Nephron progenitor cell (in vitro differentiated cells): Measurements from ENCODE around the gene RBM47.
"Not testable (repeated sequence)": the region's sequence is repeated elsewhere in the genome, so short reads cannot be mapped to it uniquely, and the experiment has no call there.

ENCODE experiments used
- DNase-seq: peaks from one replicate; pipeline ENCODE4 v3.0.0; 2021
- H3K27ac Mint-ChIP-seq: 2 replicates; pipeline ENCODE4 v1.8.0; 2021; ENCODE audit warnings: mild to moderate bottlenecking, moderate library complexity, mixed read lengths
- H3K27me3 Mint-ChIP-seq: 2 replicates; pipeline ENCODE4 v1.8.0; 2021; ENCODE audit warnings: mild to moderate bottlenecking, low read depth, mixed read lengths; ENCODE audit not compliant: poor library complexity
- H3K36me3 Mint-ChIP-seq: 2 replicates; pipeline ENCODE4 v1.8.0; 2021; ENCODE audit warnings: low read depth, mixed read lengths
- H3K4me1 Mint-ChIP-seq: 2 replicates; pipeline ENCODE4 v1.8.0; 2021; ENCODE audit warnings: mixed read lengths
- H3K4me3 Mint-ChIP-seq: 2 replicates; pipeline ENCODE4 v1.8.0; 2021; ENCODE audit warnings: mild to moderate bottlenecking, moderate library complexity, mixed read lengths
- H3K9me3 Mint-ChIP-seq: 2 replicates; pipeline ENCODE4 v1.8.0; 2021; ENCODE audit warnings: mild to moderate bottlenecking, moderate library complexity, mixed read lengths
- CTCF ChIP-seq: fragments of 200-600 bp; sonication (generic); IDR thresholded peaks from 2 replicates; pipeline ENCODE4 v1.5.0; 2021; ENCODE audit warnings: antibody characterized with exemption

RBM47 gene

GRCh38 chr4:40445671-40446070 lies 184.0 kb downstream of the RBM47 start:
- Mint-ChIP-seq H3K27ac (no peak overlapping the region), H3K27me3 (peaks cover 4% of the 10 kb centered on the region), H3K4me1 (peaks cover 4% of the 10 kb centered on the region), H3K9me3 (no peaks in the 10 kb centered on the region), H3K4me3 (no peak overlapping the region), H3K36me3 (no peaks in the 10 kb centered on the region)
- TF ChIP-seq CTCF = no peak
- no peak for DNase-seq

- TF ChIP-seq CTCF = no peak
- H3K27me3 Mint-ChIP-seq = peaks cover 9% of the 10 kb centered on the region
- H3K9me3 Mint-ChIP-seq = no peaks in the 10 kb centered on the region
- H3K36me3 Mint-ChIP-seq = peaks cover 10% of the 10 kb centered on the region
- H3K27ac Mint-ChIP-seq = no peak overlapping the region
- H3K4me3 Mint-ChIP-seq = no peak overlapping the region
- no peak for DNase-seq
- peaks cover 2% of the 10 kb centered on the region for H3K4me1 Mint-ChIP-seq
These were observed 188.2 kb downstream of the RBM47 start for GRCh38 chr4:40441430-40441829.

DNA sequence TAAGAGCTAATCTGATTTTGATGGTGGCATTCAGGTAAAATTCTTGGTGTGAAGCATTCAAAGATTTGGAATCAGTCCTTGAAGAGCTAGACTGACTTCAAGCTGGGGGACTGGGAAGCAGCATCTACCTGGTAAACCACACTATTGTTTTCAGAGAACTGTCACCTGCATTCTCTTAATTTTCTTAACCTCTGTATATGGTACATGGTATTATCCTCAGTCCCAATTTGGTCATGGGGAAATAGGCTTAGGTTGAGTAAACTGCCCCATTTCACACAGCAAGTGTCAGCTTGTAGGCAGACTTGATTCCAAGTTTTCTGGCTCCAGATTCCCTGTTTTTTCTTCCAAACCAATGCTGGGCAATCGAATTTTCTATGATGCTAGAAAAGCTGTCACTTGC lies 190.1 kb downstream of the RBM47 start:
- no peak overlapping the region for H3K27ac Mint-ChIP-seq
- H3K4me3 Mint-ChIP-seq = no peak overlapping the region
- peaks cover 9% of the 10 kb centered on the region for H3K27me3 Mint-ChIP-seq
- H3K36me3 Mint-ChIP-seq = peaks cover 10% of the 10 kb centered on the region
- no peak for DNase-seq
- peaks cover 5% of the 10 kb centered on the region for H3K4me1 Mint-ChIP-seq
- TF ChIP-seq CTCF = no peak
- H3K9me3 Mint-ChIP-seq = no peaks in the 10 kb centered on the region

GRCh38 chr4:40438384-40439026 lies 191.2 kb downstream of the RBM47 start:
- H3K4me3 Mint-ChIP-seq = no peak overlapping the region
- TF ChIP-seq CTCF = no peak
- H3K27ac Mint-ChIP-seq = no peak overlapping the region
- peaks cover 5% of the 10 kb centered on the region for H3K4me1 Mint-ChIP-seq
- DNase-seq = no peak
- peaks cover 9% of the 10 kb centered on the region for H3K27me3 Mint-ChIP-seq
- no peaks in the 10 kb centered on the region for H3K9me3 Mint-ChIP-seq
- peaks cover 12% of the 10 kb centered on the region for H3K36me3 Mint-ChIP-seq

GRCh38 chr4:40437741-40438383 lies 191.8 kb downstream of the RBM47 start:
- peaks cover 5% of the 10 kb centered on the region for H3K4me1 Mint-ChIP-seq
- no peak overlapping the region for H3K27ac Mint-ChIP-seq
- peaks cover 8% of the 10 kb centered on the region for H3K27me3 Mint-ChIP-seq
- H3K36me3 Mint-ChIP-seq = peaks cover 15% of the 10 kb centered on the region
- TF ChIP-seq CTCF = no peak
- H3K4me3 Mint-ChIP-seq = no peak overlapping the region
- DNase-seq = no peak
- H3K9me3 Mint-ChIP-seq = no peaks in the 10 kb centered on the region

- H3K9me3 Mint-ChIP-seq, H3K4me3 Mint-ChIP-seq, DNase-seq, H3K4me1 Mint-ChIP-seq, H3K27me3 Mint-ChIP-seq, H3K27ac Mint-ChIP-seq: not testable (repeated sequence)
- peaks cover 23% of the 10 kb centered on the region for H3K36me3 Mint-ChIP-seq
These were observed 194.4 kb downstream of the RBM47 start for GRCh38 chr4:40435306-40435705.
